Measurements from ENCODE around the gene UPF1. TPM values are rescaled to one million over a fixed set of nuclear protein-coding genes. Genes with fewer than 3 reads are reported as not detected.
"Not testable (repeated sequence)": the region's sequence is repeated elsewhere in the genome, so short reads cannot be mapped to it uniquely, and the experiment has no call there.

Gene UPF1
- total RNA-seq, 1 donor = 36.6 TPM

GRCh38 chr19:18899624-18900560, 68.1 kb downstream of the UPF1 start:
- Histone ChIP-seq H3K36me3 (ENCODE audit: insufficient read depth, low read length) (peaks cover 16% of the 10 kb centered on the region), H3K27ac (ENCODE audit: low read depth, low read length) (no peak overlapping the region), H4K20me1 (ENCODE audit: insufficient read depth, low read length) (peaks cover 4% of the 10 kb centered on the region), H2AFZ (ENCODE audit: low read length) (no peak overlapping the region), H3K4me3 (ENCODE audit: insufficient read depth, low read length) (no peak overlapping the region), H3K79me2 (ENCODE audit: insufficient read depth, low read length) (no peaks in the 10 kb centered on the region), H3K4me2 (ENCODE audit: insufficient read depth, low read length) (no peak overlapping the region), H3K4me1 (ENCODE audit: insufficient read depth, low read length) (no peaks in the 10 kb centered on the region), H3K9me3 (ENCODE audit: low read depth, low read length) (no peaks in the 10 kb centered on the region), H3K27me3 (ENCODE audit: insufficient read depth, low read length) (peaks cover 2% of the 10 kb centered on the region)
- TF ChIP-seq, protein P1, sequence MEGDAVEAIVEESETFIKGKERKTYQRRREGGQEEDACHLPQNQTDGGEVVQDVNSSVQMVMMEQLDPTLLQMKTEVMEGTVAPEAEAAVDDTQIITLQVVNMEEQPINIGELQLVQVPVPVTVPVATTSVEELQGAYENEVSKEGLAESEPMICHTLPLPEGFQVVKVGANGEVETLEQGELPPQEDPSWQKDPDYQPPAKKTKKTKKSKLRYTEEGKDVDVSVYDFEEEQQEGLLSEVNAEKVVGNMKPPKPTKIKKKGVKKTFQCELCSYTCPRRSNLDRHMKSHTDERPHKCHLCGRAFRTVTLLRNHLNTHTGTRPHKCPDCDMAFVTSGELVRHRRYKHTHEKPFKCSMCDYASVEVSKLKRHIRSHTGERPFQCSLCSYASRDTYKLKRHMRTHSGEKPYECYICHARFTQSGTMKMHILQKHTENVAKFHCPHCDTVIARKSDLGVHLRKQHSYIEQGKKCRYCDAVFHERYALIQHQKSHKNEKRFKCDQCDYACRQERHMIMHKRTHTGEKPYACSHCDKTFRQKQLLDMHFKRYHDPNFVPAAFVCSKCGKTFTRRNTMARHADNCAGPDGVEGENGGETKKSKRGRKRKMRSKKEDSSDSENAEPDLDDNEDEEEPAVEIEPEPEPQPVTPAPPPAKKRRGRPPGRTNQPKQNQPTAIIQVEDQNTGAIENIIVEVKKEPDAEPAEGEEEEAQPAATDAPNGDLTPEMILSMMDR (IDR thresholded peaks at IDR 0.05; ENCODE audit: extremely low read depth, low read depth, low read length) = no peak
- DNase-seq (ENCODE audit: insufficient read length, low spot score, missing footprints) = peak; percentile 82

- H3K9me3 ChIP-seq (ENCODE audit: low read depth, low read length) = no peaks in the 10 kb centered on the region
- peak; percentile 90 for DNase-seq (ENCODE audit: insufficient read length, low spot score, missing footprints)
Observed at GRCh38 chr19:18900700-18901481, 69.1 kb downstream of the UPF1 start.

GRCh38 chr19:18901491-18901890, 69.7 kb downstream of the UPF1 start:
- DNase-seq (ENCODE audit: insufficient read length, low spot score, missing footprints) = no peak
- H3K27me3 ChIP-seq (ENCODE audit: insufficient read depth, low read length) = no peaks in the 10 kb centered on the region
- no peak overlapping the region for H3K4me3 ChIP-seq (ENCODE audit: insufficient read depth, low read length)
- H3K9me3 ChIP-seq (ENCODE audit: low read depth, low read length) = no peaks in the 10 kb centered on the region
- H3K36me3 ChIP-seq (ENCODE audit: insufficient read depth, low read length) = peaks cover 18% of the 10 kb centered on the region
- H2AFZ ChIP-seq (ENCODE audit: low read length) = no peak overlapping the region
- H3K4me1 ChIP-seq (ENCODE audit: insufficient read depth, low read length) = no peaks in the 10 kb centered on the region
- H3K4me2 ChIP-seq (ENCODE audit: insufficient read depth, low read length) = no peak overlapping the region
- TF ChIP-seq, protein P1 (IDR thresholded peaks at IDR 0.05; ENCODE audit: extremely low read depth, low read depth, low read length) = no peak
- H3K79me2 ChIP-seq (ENCODE audit: insufficient read depth, low read length) = no peaks in the 10 kb centered on the region
- H4K20me1 ChIP-seq (ENCODE audit: insufficient read depth, low read length) = peaks cover 7% of the 10 kb centered on the region
- H3K27ac ChIP-seq (ENCODE audit: low read depth, low read length) = no peak overlapping the region

More at GRCh38 chr19:18900700-18901481, 69.1 kb downstream of the UPF1 start:
- TF ChIP-seq, protein P1 (IDR thresholded peaks at IDR 0.05; ENCODE audit: extremely low read depth, low read depth, low read length) = no peak
- peaks cover 16% of the 10 kb centered on the region for H3K36me3 ChIP-seq (ENCODE audit: insufficient read depth, low read length)
- no peak overlapping the region for H2AFZ ChIP-seq (ENCODE audit: low read length)
- H3K4me2 ChIP-seq (ENCODE audit: insufficient read depth, low read length) = no peak overlapping the region
- H3K4me1 ChIP-seq (ENCODE audit: insufficient read depth, low read length) = no peaks in the 10 kb centered on the region
- no peak overlapping the region for H3K27ac ChIP-seq (ENCODE audit: low read depth, low read length)
- peaks cover 7% of the 10 kb centered on the region for H4K20me1 ChIP-seq (ENCODE audit: insufficient read depth, low read length)
- no peaks in the 10 kb centered on the region for H3K27me3 ChIP-seq (ENCODE audit: insufficient read depth, low read length)
- H3K79me2 ChIP-seq (ENCODE audit: insufficient read depth, low read length) = no peaks in the 10 kb centered on the region
- H3K4me3 ChIP-seq (ENCODE audit: insufficient read depth, low read length) = no peak overlapping the region

DNA sequence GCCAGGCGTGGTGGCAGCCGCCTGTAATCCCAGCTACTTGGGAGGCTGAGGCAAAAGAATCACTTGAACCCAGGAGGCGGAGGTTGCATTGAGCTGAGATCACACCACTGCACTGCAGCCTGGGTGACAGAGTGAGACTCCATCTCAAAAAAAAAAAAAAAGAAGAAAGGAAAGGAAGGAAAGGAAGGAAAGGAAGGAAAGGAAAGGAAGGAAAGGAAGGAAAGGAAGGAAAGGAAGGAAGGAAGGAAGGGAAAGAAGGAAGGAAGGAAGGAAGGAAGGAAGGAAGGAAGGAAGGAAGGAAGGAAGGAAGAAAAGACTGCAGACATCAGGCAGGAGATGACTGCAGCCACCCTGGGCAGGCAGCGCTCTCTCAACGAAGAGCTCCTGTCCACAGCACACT, 70.8 kb downstream of the UPF1 start:
- not testable (repeated sequence) for H2AFZ ChIP-seq (ENCODE audit: low read length); DNase-seq (ENCODE audit: insufficient read length, low spot score, missing footprints); H3K9me3 ChIP-seq (ENCODE audit: low read depth, low read length); H3K79me2 ChIP-seq (ENCODE audit: insufficient read depth, low read length); H3K4me2 ChIP-seq (ENCODE audit: insufficient read depth, low read length); H3K4me1 ChIP-seq (ENCODE audit: insufficient read depth, low read length); H3K4me3 ChIP-seq (ENCODE audit: insufficient read depth, low read length); H3K27ac ChIP-seq (ENCODE audit: low read depth, low read length); H3K27me3 ChIP-seq (ENCODE audit: insufficient read depth, low read length)
- peaks cover 21% of the 10 kb centered on the region for H3K36me3 ChIP-seq (ENCODE audit: insufficient read depth, low read length)
- peaks cover 11% of the 10 kb centered on the region for H4K20me1 ChIP-seq (ENCODE audit: insufficient read depth, low read length)

Measured in osteoblast (primary cell).